ENCODE results near the gene ZCCHC8.
A peak's percentile ranks its signal among the peaks of the same experiment; 100 is the strongest.
"Not testable (repeated sequence)": the region's sequence is repeated elsewhere in the genome, so short reads cannot be mapped to it uniquely, and the experiment has no call there.

Gene ZCCHC8

GRCh38 chr12:122469856-122470255, 30.9 kb downstream of the ZCCHC8 start:
- not testable (repeated sequence) for DNase-seq

DNA sequence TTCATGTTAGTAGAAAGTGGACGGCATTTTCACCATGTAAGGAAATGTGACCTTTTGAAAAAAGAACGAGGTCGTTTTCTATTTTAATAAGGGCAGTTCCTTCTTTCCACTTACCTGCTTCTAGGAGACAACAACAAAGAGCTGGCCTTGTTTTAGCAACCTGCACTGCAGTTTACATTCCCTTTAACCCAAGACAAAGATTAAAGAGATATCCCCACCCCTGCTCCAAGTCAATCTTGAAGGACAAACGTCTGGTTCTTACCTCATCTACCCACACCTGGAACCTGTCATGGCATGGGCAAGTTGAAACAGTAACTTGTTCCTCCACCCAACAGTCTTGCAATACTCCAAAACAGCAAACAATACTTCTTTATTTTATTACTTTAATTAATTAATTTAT, 32.7 kb downstream of the ZCCHC8 start:
- DNase-seq, result no peak

GRCh38 chr12:122464317-122465042, 36.3 kb downstream of the ZCCHC8 start:
- DNase-seq, result not testable (repeated sequence)

- no peak for DNase-seq
Observed at GRCh38 chr12:122460641-122461040, 40.1 kb downstream of the ZCCHC8 start.

- DNase-seq, result no peak
Observed at GRCh38 chr12:122460061-122460460, 40.7 kb downstream of the ZCCHC8 start.

DNA sequence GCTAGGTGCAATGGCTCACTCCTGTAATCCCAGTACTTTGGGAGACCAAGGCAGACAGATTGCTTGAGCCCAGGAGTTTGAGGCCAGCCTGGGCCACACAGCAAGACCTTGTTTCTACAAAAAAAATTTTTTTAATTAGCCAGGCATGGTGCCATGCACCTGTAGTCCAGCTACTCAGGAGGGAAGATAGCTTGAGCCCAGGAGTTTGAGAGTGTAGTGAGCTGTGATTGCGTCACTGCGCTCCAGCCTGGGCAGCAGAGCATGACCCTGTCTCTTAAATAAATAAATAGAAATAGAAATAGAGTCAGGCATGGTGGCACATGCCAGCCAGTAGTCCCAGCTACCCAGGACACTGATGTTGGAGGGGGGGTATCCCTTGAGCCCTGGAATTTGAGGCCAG, 41.5 kb downstream of the ZCCHC8 start:
- no peak for DNase-seq

DNA sequence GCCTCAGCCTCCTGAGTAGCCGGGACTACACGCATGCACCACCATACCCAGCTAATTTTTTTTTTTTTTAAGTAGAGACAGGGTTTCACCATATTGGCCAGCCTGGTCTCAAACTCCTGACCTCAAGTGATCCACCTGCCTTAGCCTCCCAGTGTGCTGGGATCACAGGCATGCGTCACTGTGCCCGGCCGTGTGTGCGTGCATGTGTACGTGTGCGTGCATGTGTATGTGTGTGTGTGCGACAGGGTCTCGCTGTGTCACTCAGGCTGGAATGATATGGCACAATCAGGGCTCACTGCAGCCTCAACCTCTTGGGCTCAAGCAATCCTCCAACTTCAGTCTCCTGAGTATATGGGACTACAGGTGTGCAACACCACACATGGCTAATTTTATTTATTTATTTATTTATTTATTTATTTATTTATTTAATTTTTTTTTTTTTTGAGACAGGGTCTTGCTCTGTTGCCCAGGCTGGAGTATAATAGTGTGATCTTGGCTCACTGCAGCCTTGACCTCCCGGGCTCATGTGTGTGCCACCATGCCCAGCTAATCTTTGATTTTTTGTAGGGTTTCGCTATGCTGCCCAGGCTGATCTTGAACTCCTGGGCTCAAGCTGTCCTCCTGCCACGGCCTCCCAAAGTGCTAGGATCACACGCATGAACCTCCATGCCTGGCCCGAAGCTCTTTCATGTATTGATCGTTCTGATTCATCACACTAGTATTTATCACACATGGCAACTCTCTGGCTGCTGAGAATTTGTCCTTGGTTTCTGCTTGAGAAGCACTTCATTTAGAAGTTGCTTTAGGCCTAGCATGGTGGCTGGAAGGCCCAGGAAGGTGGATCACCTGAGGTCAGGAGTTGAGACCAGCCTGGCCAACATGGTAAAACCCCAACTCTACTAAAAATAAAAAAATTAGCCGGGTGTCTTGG, 42.4 kb downstream of the ZCCHC8 start:
- DNase-seq, result no peak

GRCh38 chr12:122457627-122458026, 43.1 kb downstream of the ZCCHC8 start:
- no peak for DNase-seq

DNA sequence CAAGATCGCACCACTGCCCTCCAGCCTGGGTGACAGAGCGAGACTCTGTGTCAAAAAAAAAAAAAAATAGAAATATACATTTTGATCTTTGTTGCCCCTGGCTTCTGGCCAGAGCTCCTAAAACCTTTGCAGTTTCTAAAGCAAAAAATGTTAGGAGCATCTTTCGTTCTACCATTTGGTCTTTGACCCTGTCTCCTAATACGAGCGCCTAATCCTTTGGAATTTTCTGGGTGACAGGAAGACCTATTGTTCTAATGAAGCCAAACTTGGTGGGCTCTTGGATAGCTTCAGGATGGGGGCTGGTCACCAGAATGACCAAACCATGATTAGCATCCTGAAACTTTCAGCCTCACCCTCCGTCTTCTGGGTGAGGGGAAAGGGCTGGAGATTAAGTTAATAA, 46.0 kb downstream of the ZCCHC8 start:
- DNase-seq, result no peak

DNA sequence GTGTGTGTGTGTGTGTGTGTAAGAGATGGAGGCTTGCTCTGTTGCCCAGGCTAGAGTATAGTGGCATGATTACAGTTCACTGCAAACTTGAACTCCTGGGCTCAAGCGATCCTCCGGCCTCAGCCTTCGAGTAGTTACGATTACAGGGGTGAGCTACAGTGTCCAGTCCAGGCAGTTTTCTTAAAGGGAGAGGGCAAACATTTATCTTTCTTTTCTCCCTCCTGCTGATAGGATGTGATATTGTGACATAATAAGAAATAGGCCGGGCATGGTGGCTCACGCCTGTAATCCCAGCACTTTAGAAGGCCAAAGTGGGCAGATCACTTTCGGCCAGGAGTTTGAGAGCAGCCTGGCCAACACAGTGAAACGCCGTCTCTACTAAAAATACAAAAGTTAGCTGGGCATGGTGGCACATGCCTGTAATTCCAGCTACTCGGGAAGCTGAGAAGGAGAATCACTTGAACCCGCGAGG, 46.4 kb downstream of the ZCCHC8 start:
- DNase-seq, result no peak

DNA sequence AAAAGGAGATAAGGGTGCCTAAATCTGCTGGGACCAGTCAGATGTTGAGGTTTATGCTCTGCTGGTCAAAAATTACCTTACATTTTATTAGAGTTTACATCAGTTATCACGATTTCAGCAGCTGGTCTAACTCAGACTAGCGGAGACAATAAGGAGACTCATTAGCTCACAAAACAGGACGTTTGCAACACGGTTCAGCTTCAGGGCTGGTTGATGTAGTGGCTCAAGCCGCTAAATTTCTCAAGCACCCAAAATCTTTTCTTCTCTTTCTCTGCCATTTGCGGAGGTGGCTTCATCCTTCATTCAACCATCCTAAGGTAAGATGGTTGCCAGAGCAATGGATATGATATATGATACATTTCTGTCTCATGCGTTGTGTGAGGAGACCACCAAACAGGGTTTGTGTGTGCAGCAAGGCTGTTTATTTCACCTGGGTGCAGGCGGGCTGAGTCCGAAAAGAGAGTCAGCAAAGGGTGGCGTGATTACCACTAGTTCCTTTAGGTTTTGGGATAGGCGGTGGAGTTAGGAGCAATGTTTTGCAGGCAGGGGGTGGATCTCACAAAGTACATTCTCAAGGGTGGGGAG, 47.9 kb downstream of the ZCCHC8 start:
- peak; percentile 8 for DNase-seq

DNA sequence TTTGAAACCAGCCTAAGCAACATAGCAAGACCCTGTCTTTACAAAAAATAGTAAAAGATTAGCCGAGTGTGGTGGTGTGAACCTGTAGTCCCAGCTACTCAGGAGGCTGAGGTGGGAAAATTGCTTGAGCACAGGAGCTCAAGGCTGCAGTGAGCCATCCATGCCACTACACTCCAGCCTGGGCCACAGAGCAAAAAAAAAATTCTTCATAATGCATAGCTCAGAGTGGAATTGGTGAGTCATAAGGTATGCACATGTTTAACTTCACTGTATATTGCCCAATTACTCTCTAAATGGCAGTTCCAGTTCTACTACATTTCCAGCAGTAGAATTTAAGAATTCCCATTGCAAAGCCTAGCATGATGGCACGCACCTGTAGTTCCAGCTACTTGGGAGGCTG, 51.4 kb downstream of the ZCCHC8 start:
- DNase-seq, result peak; percentile 39

DNA sequence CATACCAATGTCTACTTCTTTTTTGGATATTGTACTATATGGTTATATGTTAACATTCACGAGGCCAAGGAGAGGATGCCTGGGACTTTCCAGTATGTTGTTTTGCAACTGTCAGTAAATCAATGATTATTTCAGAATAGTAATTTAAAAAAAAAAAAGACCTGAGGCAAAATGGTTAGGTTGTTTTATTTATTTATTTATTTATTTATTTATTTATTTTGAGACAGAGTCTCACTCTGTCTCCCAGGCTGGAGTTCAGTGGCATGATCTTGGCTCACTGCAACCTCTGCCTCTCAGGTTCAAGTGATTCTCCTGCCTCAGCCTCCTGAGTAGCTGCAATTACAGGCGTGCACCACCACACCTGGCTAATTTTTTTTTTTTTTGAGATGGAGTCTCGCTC, 52.9 kb downstream of the ZCCHC8 start:
- DNase-seq, result not testable (repeated sequence)

GRCh38 chr12:122446390-122446789, 54.3 kb downstream of the ZCCHC8 start:
- not testable (repeated sequence) for DNase-seq

- not testable (repeated sequence) for DNase-seq
Observed at GRCh38 chr12:122444071-122444470, 56.7 kb downstream of the ZCCHC8 start.

GRCh38 chr12:122438822-122439221, 61.9 kb downstream of the ZCCHC8 start:
- not testable (repeated sequence) for DNase-seq

GRCh38 chr12:122437656-122438121, 63.0 kb downstream of the ZCCHC8 start:
- no peak for DNase-seq

- DNase-seq, result no peak
Observed at GRCh38 chr12:122435186-122435585, 65.5 kb downstream of the ZCCHC8 start.

- DNase-seq, result not testable (repeated sequence)
Observed at GRCh38 chr12:122429043-122429442, 71.7 kb downstream of the ZCCHC8 start.

- no peak for DNase-seq
Observed at GRCh38 chr12:122427403-122427802, 73.3 kb downstream of the ZCCHC8 start.

DNA sequence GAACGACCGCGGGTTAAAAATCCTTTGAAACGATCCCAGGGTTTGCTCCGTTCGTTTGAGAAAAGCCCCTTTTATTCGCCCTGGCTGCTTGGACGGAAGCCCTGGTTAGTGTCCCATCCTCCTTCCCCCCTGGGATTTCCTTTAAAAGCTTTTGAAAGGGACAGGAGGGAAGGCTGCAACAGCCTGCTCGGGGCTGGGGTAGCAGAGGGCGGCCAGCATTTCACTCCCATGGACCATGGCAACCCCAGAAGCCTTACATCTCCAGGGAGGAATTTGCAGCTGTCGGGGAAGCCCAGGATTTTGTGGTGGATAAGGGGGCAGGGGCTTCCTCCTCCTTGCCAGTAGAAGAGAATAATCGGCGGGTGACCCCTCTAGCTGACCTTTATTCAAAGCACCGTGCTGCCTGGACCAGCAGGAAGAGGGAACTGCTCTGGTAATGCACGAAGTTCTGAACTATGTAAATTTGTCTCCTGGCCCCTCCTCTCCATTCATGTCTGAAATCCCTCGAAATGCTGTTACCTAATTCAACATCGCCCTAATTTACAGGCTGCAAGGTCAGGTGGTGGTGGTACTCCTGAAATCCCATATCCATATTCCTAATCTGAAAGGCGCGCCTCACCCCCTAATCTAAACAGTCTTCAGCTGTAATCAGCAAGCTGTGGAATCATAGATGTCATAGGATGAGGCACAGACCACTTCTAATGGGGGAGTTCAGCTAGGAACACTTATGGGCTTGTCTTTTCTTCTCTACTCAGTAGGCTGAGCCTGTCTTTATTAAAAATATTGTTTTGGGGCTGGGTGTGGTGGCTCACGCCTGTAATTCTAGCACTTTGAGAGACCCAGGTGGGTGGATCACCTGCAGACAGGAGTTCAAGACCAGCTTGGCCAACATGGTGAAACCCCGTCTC, 77.2 kb downstream of the ZCCHC8 start:
- no peak for DNase-seq

- peak; percentile 65 for DNase-seq
Observed at GRCh38 chr12:122422730-122423257, 77.9 kb downstream of the ZCCHC8 start.
